NCI-H1694 treated with DMSO at 0.1 percent for 48 hours (cell line): Measurements from ENCODE around the gene SECISBP2.
"Not testable (repeated sequence)": the region's sequence is repeated elsewhere in the genome, so short reads cannot be mapped to it uniquely, and the experiment has no call there.

Experiments
- DNase-seq: peaks from one replicate; lab custom pipeline; 2025; lab: John Stamatoyannopoulos, UW

SECISBP2 gene

GRCh38 chr9:89318123-89319014 is at the start of gene SECISBP2:
Gene SECISBP2, plus strand, starts transcription at chr9:89318500. Its CDS starts 77 bp downstream, at chr9:89318577.
- DNase-seq: peak; percentile 90

- DNase-seq: no peak
These were observed 44.6 kb upstream of the SECISBP2 start for GRCh38 chr9:89273528-89274279.

GRCh38 chr9:89274838-89275237 is 43.5 kb upstream of the SECISBP2 start:
- no peak for DNase-seq

- not testable (repeated sequence) for DNase-seq
These were observed 42.3 kb upstream of the SECISBP2 start for GRCh38 chr9:89276040-89276439.

GRCh38 chr9:89277043-89277442 is 41.3 kb upstream of the SECISBP2 start:
- DNase-seq: no peak

- no peak for DNase-seq
These were observed 40.8 kb upstream of the SECISBP2 start for GRCh38 chr9:89277454-89277853.

- no peak for DNase-seq
These were observed 39.7 kb upstream of the SECISBP2 start for GRCh38 chr9:89278551-89278950.

- DNase-seq: peak; percentile 47
These were observed 39.1 kb upstream of the SECISBP2 start for GRCh38 chr9:89278997-89279739.

- DNase-seq: no peak
These were observed 37.2 kb upstream of the SECISBP2 start for GRCh38 chr9:89281106-89281505.

GRCh38 chr9:89282248-89282968 is 35.9 kb upstream of the SECISBP2 start:
- DNase-seq: not testable (repeated sequence)

- no peak for DNase-seq
These were observed 34.2 kb upstream of the SECISBP2 start for GRCh38 chr9:89284076-89284475.

GRCh38 chr9:89291741-89292140 is 26.6 kb upstream of the SECISBP2 start:
- no peak for DNase-seq

GRCh38 chr9:89293014-89293413 is 25.3 kb upstream of the SECISBP2 start:
- DNase-seq: no peak

GRCh38 chr9:89295400-89295799 is 22.9 kb upstream of the SECISBP2 start:
- no peak for DNase-seq

- not testable (repeated sequence) for DNase-seq
These were observed 16.3 kb upstream of the SECISBP2 start for GRCh38 chr9:89301996-89302395.

GRCh38 chr9:89304020-89304833 is 14.1 kb upstream of the SECISBP2 start:
- DNase-seq: no peak

- no peak for DNase-seq
These were observed 13.5 kb upstream of the SECISBP2 start for GRCh38 chr9:89304834-89305188.

- no peak for DNase-seq
These were observed 12.4 kb upstream of the SECISBP2 start for GRCh38 chr9:89305868-89306267.

GRCh38 chr9:89309166-89309565 is 9.1 kb upstream of the SECISBP2 start:
- no peak for DNase-seq

- DNase-seq: no peak
These were observed 8.5 kb upstream of the SECISBP2 start for GRCh38 chr9:89309608-89310474.
